OCI-LY1 (cell line): Measurements from ENCODE around the gene CTCF.

Experiments used
- H2AFZ ChIP-seq: fragments of 200-600 bp; sonication (generic), shearing (Covaris generic); 2 replicates; pipeline ENCODE4 v1.6.0; 2014; ENCODE audit warnings: antibody characterized with exemption, mild to moderate bottlenecking, low read length
- H3F3A ChIP-seq: fragments of 200-600 bp; sonication (generic), shearing (Covaris generic); 2 replicates; pipeline ENCODE4 v1.6.0; 2014; ENCODE audit warnings: mild to moderate bottlenecking, antibody characterized with exemption, low read length, moderate library complexity; ENCODE audit not compliant: insufficient read depth
- H3K27ac ChIP-seq: fragments of 200-600 bp; sonication (generic); 2 replicates; pipeline ENCODE4 v1.5.1; 2014; ENCODE audit warnings: low read length, mixed run types, mild to moderate bottlenecking, low read depth; ENCODE audit not compliant: poor library complexity, severe bottlenecking
- H3K27me3 ChIP-seq: fragments of 200-600 bp; sonication (generic); 2 replicates; pipeline ENCODE4 v1.6.0; 2014; ENCODE audit warnings: antibody characterized with exemption, mild to moderate bottlenecking, low read length, moderate library complexity; ENCODE audit not compliant: insufficient read depth
- H3K36me3 ChIP-seq: fragments of 200-600 bp; sonication (generic); 2 replicates; pipeline ENCODE4 v1.6.1; 2014; ENCODE audit warnings: mild to moderate bottlenecking, antibody characterized with exemption, low read length, moderate library complexity, mixed read lengths; ENCODE audit not compliant: insufficient read depth
- H3K4me1 ChIP-seq: fragments of 200-600 bp; sonication (generic); 2 replicates; pipeline ENCODE4 v1.5.1; 2014; ENCODE audit warnings: mild to moderate bottlenecking, low read length, moderate library complexity; ENCODE audit not compliant: insufficient read depth, severe bottlenecking
- H3K4me2 ChIP-seq: fragments of 200-600 bp; sonication (generic), shearing (Covaris generic); 2 replicates; pipeline ENCODE4 v1.6.1; 2014; ENCODE audit warnings: low read length
- H3K4me3 ChIP-seq: fragments of 200-600 bp; sonication (generic); 2 replicates; pipeline ENCODE4 v1.5.1; 2014; ENCODE audit warnings: low read length, low read depth, mild to moderate bottlenecking, mixed read lengths; ENCODE audit not compliant: poor library complexity, severe bottlenecking
- H3K79me2 ChIP-seq: fragments of 200-600 bp; shearing (Covaris generic); 2 replicates; pipeline ENCODE4 v1.6.1; 2016; ENCODE audit warnings: mixed run types, low read length, mixed read lengths; ENCODE audit not compliant: insufficient read depth
- H3K9ac ChIP-seq: fragments of 200-600 bp; sonication (generic), shearing (Covaris generic); 2 replicates; pipeline ENCODE4 v1.6.1; 2014; ENCODE audit warnings: mild to moderate bottlenecking, low read length, mixed read lengths
- H3K9me2 ChIP-seq: fragments of 200-600 bp; sonication (generic), shearing (Covaris generic); 2 replicates; pipeline ENCODE4 v1.6.1; 2014; ENCODE audit warnings: low read depth, mild to moderate bottlenecking, low read length, mixed read lengths
- H3K9me3 ChIP-seq: fragments of 200-600 bp; shearing (Covaris generic); 2 replicates; pipeline ENCODE4 v1.6.1; 2014; ENCODE audit warnings: low read length, mixed read lengths
- H4K20me1 ChIP-seq: fragments of 200-600 bp; sonication (generic), shearing (Covaris generic); 2 replicates; pipeline ENCODE4 v1.6.0; 2016; ENCODE audit warnings: mild to moderate bottlenecking, low read length; ENCODE audit not compliant: insufficient read depth
- EZH2 ChIP-seq: fragments of 200-600 bp; sonication (generic), shearing (Covaris generic); IDR thresholded peaks from 2 replicates; pipeline ENCODE4 v1.8.0; 2017; ENCODE audit warnings: borderline replicate concordance, mixed run types, mild to moderate bottlenecking, antibody characterized with exemption, low read length, moderate library complexity, mixed read lengths
- TF ChIP-seq, protein P1 (sequence below): fragments of 200-600 bp; sonication (generic), shearing (Covaris generic); IDR thresholded peaks from 2 replicates; pipeline ENCODE4 v1.5.1; 2017; ENCODE audit warnings: mild to moderate bottlenecking, antibody characterized with exemption, low read length, moderate library complexity, mixed read lengths

Gene CTCF

DNA sequence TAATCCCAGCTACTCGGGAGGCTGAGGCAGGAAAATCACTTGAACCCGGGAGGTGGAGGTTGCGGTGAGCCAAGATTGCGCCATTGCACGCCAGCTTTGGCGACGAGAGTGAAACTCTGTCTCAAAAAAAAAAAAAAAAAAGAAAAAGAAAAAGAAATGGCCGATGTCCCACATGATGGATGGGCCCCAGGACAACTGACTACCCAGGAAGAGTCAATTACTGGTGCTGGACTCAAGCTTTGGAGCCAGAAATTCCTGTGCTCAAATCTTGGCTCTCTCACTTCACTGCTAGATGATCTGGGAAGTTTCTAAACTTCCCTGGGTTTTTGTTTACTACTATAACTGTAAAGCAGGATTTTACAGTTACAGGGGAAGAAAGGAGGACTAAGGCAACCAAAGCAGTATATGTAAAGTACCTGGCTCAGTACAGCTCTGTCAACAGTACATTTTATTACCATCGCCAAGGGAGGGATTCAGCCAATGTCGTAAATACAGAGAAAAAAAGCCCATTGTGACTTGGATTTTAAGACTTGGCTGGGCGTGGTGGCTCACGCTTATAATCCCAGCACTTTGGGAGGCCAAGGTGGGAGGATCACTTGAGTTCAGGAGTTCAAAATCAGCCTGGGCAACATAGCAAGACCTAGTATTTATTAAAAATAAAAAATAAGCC lies 116.2 kb downstream of the CTCF start:
- no peak overlapping the region for H3K4me2 ChIP-seq
- no peaks in the 10 kb centered on the region for H3K9me2 ChIP-seq
- no peaks in the 10 kb centered on the region for H3K9me3 ChIP-seq
- no peak overlapping the region for H3K9ac ChIP-seq
- peaks cover 16% of the 10 kb centered on the region; the same call in 1 of the 2 replicates for H3K36me3 ChIP-seq
- no peak overlapping the region for H3K27ac ChIP-seq
- H3F3A ChIP-seq: no peaks in the 10 kb centered on the region
- peaks cover 11% of the 10 kb centered on the region for H3K4me1 ChIP-seq
- no peaks in the 10 kb centered on the region for H3K79me2 ChIP-seq
- no peaks in the 10 kb centered on the region for H3K27me3 ChIP-seq
- no peak overlapping the region for H3K4me3 ChIP-seq
- H2AFZ ChIP-seq: no peak overlapping the region
- no peaks in the 10 kb centered on the region for H4K20me1 ChIP-seq
- TF ChIP-seq EZH2: no peak
- TF ChIP-seq, protein P1, sequence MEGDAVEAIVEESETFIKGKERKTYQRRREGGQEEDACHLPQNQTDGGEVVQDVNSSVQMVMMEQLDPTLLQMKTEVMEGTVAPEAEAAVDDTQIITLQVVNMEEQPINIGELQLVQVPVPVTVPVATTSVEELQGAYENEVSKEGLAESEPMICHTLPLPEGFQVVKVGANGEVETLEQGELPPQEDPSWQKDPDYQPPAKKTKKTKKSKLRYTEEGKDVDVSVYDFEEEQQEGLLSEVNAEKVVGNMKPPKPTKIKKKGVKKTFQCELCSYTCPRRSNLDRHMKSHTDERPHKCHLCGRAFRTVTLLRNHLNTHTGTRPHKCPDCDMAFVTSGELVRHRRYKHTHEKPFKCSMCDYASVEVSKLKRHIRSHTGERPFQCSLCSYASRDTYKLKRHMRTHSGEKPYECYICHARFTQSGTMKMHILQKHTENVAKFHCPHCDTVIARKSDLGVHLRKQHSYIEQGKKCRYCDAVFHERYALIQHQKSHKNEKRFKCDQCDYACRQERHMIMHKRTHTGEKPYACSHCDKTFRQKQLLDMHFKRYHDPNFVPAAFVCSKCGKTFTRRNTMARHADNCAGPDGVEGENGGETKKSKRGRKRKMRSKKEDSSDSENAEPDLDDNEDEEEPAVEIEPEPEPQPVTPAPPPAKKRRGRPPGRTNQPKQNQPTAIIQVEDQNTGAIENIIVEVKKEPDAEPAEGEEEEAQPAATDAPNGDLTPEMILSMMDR: no peak

DNA sequence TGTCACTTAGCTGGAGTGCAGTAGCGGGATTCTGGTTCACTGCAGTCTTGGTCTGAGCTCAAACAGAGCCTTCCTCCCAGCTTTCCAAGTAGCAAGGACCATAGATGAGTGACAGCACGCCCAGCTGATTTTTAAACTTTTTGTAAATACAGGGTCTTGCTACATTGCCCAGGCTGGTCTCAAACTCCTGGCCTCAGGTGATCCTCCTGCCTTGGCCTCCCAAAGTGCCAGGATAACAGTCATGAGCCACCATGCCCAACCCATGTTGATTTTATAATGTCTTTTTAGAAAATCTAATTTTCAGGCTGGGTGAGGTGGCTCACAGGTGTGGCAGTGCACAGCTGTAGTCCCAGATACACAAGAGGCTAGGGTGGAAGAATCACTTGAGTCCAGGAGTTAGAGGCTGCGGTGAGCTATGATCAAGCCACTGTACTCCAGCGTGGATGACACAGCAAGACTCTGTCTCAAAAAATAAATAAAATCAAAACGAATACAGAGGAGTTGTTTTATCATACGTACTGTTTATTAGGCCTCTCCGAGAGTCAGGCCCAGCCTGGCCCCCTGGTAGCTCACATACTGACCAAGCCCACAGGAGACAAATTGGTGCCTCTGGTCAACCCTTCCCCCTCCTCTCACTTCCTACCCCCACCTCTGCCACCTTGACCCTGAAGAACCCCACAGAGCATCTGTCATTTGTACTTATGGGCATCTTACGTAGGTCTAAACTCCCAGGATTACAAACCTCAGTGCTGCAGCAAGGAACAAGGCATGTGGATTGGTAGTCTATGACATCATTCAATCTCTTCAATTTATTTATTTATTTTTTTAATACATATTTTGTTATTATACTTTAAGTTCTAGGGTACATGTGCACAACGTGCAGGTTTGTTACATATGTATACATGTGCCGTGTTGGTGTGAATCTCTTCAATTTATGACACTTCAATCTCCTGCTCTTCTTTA lies 117.9 kb downstream of the CTCF start:
- Histone ChIP-seq H3K27ac (no peak overlapping the region), H3K9ac (no peak overlapping the region), H3F3A (no peaks in the 10 kb centered on the region), H3K27me3 (no peaks in the 10 kb centered on the region), H3K79me2 (no peaks in the 10 kb centered on the region), H4K20me1 (no peaks in the 10 kb centered on the region), H3K9me2 (no peaks in the 10 kb centered on the region), H3K4me2 (no peak overlapping the region), H3K9me3 (no peaks in the 10 kb centered on the region), H3K36me3 (peaks cover 30% of the 10 kb centered on the region; the same call in 1 of the 2 replicates), H3K4me1 (peaks cover under 1% of the 10 kb centered on the region), H2AFZ (no peak overlapping the region), H3K4me3 (no peak overlapping the region)
- no peak for TF ChIP-seq EZH2
- TF ChIP-seq, protein P1: no peak

DNA sequence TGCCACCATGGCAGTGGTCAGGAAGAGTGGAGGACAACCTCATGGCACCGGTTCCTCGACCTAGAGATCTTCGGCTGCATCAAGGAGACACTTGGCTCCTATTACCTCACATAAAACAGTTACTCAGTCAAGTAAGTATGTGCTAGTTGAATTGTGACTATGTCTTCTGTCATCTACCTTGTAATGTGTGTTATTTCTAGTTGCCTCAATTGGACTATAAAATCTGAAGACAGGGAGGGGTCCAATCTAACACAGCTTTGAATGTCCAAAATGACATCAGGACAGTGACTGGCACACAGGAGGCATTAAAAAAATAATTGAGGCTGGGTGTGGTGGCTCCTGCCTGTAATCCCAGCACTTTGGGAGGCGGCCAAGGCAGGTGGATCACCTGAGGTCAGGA lies 121.4 kb downstream of the CTCF start:
- Histone ChIP-seq H3K9ac (no peak overlapping the region), H3K9me3 (no peaks in the 10 kb centered on the region), H3K4me1 (peaks cover 15% of the 10 kb centered on the region), H3K27me3 (no peaks in the 10 kb centered on the region), H3F3A (no peaks in the 10 kb centered on the region), H3K4me3 (no peak overlapping the region), H3K27ac (no peak overlapping the region), H3K36me3 (peaks cover 27% of the 10 kb centered on the region; the same call in 1 of the 2 replicates), H3K9me2 (no peaks in the 10 kb centered on the region), H4K20me1 (no peaks in the 10 kb centered on the region), H2AFZ (no peak overlapping the region), H3K4me2 (no peak overlapping the region), H3K79me2 (no peaks in the 10 kb centered on the region)
- no peak for TF ChIP-seq EZH2
- TF ChIP-seq, protein P1: no peak
